Left lobe of liver (tissue), 2 donors: Measurements from ENCODE around the gene SH3PXD2A. TPM values are rescaled to one million over a fixed set of nuclear protein-coding genes. Genes with fewer than 3 reads are reported as not detected.
A peak's percentile ranks its signal among the peaks of the same experiment; 100 is the strongest.
"Not testable (repeated sequence)": the region's sequence is repeated elsewhere in the genome, so short reads cannot be mapped to it uniquely, and the experiment has no call there.

ENCODE experiments used
- ATAC-seq: fragments of 200-7000 bp; cut with Tn5 transposase; one replicate; pipeline ENCODE4 v1.9.1; 2020; ENCODE audit warnings: mild to moderate bottlenecking, moderate library complexity
- DNase-seq: peaks from one replicate; pipeline ENCODE4 v3.0.0-alpha.2; 2020; ENCODE audit warnings: low spot score
- total RNA-seq: library from RNA; stranded (reverse); gene quantifications from one replicate; pipeline ENCODE4 v1.2.1, GENCODE V29; 2021
- donor health status: DM: no; HTN: no; CAD: no; lungs with moderate emphysema.
- donor health status: DM: no; HTN: yes; CAD: no.

Gene SH3PXD2A
- total RNA-seq, 1 donor from 2014 or later: 43.5 TPM

DNA sequence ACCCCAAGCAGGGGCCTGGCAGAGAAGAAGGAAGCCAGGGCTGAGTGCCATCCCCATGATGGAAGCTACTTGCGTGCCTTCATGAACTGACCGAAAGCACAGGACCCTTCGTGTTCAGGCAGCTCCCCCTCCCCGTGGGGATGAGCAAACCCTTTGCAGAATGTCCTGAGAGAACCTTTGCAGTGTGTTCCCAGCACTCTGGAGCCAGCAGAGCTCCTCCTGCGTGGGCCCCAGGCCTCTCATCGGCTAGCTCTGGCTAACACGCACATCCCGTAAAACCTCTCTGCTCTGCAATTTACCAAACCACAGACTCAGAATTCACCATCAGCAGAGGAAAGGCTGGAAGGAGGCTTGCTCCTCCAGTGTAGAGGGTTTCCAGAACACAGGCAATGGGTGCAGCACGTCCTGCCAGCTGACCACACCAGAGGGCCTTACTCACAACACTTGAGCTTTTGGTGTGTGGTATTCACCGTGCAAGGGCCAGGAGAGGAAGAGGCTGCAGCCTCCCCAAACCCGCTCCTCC is 3.1 kb downstream of the SH3PXD2A start:
- DNase-seq (no peak), ATAC-seq (no peak)

DNA sequence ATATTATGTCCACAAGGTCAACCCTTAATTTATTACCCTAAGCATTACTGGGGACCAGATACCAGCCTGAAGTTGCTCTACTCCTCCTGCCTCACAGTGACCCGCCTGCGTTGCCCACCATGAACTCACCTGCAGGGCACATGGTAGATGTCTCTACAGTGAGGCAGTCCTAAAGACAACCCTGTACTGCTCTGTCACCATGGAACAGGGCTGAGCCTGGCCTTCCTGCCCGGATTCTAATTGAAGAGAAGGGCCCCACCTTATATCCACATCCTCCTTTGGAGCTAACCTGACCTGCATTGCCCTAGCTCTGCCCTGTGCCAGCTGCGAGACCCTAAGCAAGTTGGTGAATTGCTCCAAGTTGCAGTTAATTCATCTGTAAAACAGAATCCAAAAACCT is 4.1 kb downstream of the SH3PXD2A start:
- DNase-seq (no peak), ATAC-seq (no peak)

DNA sequence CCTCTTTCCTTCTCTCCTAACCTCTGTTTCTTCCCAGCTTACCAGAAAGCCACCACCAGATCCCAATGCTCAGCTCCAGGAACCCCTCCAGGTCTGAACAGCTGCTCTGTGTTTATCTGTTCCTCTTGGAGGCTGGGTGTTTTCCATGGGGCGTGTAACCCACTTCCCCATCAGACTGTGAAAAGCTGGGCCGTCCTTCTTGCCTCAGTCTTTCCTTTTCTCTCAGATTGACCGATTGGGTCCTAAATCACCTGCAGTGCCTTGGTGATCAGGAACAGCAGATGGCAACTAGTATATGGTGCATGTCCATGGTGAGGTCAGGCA is 4.8 kb downstream of the SH3PXD2A start:
- DNase-seq (no peak), ATAC-seq (no peak)

DNA sequence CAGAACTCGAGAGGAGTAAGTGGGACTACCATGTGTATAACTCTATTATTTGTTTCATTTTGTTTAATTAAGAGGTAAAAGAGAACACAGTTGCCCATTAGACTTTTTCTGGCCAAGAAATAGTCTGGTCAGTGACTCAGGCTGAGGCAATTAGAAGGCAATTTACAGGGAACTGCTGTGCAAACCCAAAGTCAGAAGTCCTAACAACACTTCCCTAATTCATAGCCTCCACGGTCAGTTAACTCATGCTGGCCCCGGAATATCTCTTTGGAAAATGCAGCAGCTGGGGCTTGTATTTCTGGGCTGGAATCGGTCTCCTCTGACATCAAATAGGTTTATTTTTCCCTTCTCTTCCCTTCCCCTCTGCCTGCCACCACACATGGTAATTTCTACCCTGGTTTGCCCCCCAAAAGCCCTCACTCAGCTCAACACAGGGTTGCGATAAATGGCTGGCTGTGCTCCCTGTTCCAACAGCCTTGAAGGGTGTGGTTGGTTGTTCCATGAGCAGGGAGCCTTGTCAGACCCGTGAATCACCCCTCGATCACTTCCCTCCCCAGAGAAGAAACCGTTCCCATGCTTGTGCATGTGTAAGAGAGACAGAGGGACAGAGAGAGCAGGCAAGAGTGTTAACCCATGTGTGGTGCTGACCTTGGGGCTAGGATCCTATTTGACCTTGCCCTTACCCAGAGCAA is 5.3 kb downstream of the SH3PXD2A start:
- peak; percentile 8 for ATAC-seq
- DNase-seq: no peak

DNA sequence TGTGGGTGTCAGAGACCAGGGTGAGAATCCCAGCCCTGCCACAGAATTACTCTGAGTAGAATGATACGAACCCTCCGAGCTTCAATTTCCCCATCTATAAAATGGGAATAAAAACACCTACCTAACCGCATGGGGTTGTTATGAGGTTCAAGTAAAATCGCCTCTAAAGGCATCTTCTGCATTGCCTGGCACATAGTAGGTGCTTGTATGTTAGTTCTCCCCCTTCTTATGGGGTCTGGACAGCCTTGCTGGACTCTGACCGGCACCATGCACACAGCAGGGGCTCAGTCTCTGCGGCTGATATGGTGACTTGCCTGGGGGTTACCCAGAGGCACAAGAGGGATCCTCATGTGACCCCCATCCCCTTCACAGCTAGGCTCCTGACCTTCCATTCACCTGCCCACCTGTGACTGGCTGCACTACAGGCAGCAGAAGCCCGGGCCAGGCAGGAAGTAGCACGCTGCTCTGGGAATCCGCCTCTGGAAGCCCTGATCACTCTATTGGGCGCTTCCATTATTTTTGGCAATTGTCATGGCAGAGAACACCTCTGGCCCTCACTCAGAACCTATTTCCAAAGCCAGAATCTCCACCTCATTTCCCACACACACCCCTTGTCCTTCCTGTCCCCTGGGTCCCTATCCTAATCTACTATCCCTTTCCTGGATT is 6.0 kb downstream of the SH3PXD2A start:
- ATAC-seq: no peak
- no peak for DNase-seq

DNA sequence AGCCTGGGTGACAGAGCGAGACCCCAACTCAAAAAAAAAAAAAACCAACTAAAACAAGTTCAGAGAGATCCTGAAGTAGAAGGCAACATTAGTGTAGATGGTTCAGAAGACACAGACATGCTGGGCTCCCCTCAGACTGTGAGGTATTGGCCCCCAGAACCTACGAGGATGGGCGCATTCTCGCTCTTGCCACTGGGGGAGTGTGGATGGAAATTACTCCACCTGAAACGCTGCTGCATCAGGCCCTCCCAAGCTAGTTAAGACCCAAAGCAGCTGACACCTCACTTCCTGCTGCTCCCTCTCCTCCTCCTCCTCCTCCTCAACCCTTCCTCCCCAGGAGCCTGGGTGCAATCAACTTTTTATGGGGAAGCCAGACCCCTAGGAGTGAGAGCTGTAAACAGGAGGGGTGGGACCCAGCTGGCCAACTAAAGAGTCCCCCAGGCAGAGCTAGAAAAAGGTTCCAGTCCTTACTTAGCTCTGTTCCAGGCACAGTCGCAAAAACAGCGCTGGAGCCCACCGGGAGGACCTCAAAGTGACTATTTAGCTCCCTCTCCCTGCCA is 7.4 kb downstream of the SH3PXD2A start:
- DNase-seq: no peak
- ATAC-seq: no peak

DNA sequence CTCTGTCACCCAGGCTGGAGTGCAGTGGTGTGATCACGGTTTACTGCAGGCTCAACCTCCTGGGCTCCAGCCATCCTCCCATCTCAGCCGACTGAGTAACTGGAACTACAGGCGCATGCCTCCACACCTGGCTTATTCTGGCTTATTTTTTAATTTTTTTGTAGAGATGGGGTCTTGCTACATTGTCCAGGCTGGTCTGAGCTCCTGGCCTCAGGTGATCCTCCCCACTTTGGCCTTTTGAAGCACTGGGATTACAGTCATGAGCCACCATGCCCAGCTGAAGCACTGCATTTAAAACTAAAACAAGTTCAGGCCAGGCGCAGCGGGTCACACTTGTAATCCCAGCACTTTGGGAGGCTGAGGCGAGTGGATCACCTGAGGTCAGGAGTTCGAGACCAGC is 8.0 kb downstream of the SH3PXD2A start:
- DNase-seq (no peak), ATAC-seq (no peak)

DNA sequence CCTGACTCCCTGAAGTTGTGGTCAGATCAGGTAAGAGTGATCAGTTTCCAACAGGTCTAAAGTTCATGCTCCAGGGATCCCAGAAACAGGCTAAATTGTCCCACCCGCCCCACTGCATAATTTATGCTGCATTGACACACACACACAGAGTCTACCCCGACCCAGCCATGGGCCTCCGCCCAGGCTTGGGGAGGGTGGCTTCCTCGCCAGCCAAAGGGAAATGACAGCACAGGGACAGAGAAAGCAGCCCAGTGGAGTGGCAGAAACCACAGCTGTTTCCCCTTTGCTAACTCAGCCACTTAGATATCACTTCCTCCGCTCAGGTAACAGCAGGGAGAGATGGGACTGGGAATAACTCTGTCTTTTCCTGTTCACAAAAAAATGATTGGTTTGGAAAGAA is 9.4 kb downstream of the SH3PXD2A start:
- peak; percentile 66 for ATAC-seq

DNA sequence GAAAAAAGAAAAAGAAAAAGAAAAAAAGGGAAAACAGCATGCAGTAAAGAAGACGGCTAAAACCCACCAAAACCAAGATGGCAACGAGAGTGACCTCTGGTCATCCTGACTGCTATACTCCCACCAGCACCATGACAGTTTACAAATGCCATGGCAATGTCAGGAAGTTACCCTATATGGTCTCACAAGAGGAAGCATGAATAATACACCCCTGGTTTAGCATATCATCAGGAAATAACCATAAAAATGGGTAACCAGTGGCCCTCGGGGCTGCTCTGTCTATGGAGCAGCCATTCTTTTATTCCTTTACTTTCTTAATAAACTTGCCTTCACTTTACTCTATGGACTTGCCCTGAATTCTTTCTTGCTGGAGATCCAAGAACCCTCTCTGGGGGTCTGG is 10.0 kb downstream of the SH3PXD2A start:
- not testable (repeated sequence) for DNase-seq, ATAC-seq

More for the DNA sequence above, 9.4 kb downstream of the SH3PXD2A start:
- DNase-seq: no peak

DNA sequence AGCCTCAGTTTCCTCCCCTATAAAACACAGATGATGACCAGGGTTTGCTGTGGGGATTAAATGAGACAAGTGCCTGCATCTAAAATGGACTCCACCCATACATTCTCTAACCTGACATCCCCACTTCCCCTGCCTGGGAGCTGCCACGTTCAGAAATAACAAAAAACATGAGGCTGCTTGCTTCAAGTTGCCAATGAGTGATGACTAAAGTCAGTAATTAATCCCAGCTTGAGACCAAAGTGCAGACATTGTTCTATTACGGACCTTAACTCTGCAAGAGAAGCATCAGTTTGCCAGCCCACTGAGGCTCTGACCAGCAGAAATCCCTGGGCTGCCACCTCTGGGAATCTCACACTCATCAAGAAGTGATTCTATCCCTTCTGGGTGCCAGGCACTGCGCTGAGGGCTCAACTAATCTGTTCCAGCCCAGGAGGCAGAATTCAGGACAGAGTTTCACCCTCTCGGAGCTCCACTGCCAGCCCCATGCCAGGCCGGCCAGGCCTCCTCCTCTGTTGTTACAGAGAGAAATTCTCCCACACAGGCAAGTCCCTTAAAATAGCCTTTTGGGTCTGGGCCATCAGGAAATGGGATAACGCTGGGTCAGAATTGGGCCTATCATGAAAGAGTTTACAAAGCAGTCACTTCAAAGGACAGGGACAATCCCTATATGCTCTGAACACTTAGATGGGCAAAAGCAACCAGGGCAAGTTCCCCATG is 11.4 kb downstream of the SH3PXD2A start:
- no peak for DNase-seq
- ATAC-seq: peak; percentile 37

DNA sequence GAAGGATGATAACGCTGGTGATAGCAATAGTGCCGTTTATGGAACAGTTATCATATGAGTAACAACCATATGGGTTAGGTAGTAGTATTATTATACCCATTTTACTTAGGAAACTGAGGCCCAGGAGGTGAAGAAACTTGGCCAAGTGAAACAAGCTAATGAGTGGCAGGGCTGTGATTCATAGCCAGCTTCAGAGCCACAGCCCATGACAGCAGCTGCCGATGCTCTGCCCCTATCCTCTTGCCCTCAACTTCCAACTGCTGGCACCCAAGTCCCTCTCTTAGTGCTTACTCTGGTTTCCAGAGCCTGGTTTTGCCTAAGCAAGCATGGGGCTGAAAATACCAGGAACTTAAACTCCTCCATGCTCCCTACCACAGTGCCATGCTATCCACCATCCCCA is 12.3 kb downstream of the SH3PXD2A start:
- ATAC-seq (no peak), DNase-seq (no peak)

DNA sequence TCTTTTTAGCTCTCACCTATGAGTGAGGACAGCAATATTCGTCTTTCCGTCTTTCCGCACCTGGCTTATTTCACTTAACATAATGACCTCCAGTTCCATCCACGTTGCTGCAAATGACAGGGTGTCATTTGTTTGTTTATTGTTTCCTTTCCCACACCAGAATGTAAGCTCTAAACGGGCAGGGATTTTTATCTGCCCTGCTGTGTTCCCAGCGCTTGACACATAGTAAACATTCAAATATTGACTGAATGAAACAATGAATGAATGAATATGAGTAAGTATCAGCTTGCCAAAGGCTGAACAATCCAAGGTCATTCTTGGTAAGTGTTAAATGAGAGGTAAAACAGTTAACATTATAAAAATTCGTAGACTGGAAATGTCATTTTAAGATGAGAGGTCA is 12.8 kb downstream of the SH3PXD2A start:
- no peak for ATAC-seq

DNA sequence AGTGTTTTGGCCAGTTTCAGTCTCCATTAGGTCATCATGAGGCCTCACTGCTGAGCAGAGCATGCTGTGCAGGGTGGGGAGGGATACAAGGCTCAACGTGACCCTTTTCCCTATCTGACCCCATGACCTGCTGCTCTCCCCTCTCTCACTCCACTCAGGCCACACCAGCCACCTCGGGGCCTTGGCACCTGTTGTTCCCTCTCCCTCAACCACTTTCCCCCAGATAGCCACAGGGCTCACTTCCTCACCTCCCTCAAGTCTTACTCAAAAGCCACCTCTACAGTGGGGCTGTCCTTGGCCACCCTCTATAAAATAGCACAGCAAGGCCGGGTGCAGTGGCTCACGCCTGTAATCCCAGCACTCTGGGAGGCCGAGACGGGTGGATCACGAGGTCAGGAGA is 13.9 kb downstream of the SH3PXD2A start:
- DNase-seq: no peak
- ATAC-seq: no peak

More for the DNA sequence above, 12.8 kb downstream of the SH3PXD2A start:
- no peak for DNase-seq

DNA sequence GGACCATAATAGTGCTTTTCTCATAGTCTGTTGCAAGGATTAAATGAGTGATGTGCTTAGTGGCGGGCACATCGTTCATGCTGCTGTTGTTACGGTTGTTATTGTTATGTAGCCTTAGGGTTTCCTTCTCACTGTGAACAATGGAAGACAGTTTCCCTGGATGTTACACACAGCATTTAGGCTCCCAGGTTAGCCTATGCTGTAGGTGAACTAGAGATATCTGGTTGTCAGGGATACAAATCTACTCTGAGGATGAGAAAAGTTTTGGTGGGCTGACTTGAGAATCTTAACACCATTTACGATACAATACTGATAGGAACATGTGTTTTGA is 14.7 kb downstream of the SH3PXD2A start:
- DNase-seq (no peak), ATAC-seq (no peak)

DNA sequence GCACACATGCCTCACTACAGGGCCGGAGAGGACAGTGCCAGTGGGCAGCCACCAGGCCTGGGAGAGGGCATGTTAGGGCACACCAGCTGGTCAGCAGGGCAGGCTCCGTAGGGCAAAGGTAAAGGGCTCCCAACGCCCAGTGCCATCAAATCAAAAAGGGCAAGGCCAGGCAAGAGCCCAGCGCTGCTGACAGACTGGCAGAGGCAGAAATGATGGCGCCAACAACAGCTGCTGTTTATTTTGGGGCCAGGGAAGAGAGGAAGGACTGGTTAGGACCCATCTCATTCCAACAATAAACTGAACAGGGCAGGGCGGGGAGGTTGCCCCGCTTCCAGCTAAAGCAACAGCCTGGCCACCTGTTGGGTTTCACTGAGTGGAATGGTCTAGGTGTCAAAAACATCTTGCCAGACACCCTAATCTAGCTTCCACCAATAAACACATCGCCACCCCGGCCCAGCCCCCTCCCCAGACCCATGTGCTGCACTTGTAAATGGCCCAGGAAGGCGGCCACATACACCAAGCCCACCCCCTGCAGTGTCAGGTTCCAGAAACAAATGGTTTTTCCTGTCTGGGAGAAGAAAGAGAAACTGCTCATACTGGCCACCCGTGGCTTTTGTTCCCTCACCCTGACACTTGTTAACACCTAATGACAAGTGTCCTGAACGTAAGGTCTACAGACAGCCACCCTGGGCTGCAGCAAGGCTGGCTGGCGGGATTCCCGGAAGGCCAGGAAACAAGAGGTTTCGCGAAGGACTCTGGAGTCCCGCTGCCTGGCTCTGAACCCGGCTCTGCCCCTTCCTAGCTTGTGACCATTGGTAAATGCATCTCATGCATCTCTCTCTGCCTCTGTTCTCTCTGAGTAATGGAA is 15.3 kb downstream of the SH3PXD2A start:
- ATAC-seq (no peak), DNase-seq (no peak)

DNA sequence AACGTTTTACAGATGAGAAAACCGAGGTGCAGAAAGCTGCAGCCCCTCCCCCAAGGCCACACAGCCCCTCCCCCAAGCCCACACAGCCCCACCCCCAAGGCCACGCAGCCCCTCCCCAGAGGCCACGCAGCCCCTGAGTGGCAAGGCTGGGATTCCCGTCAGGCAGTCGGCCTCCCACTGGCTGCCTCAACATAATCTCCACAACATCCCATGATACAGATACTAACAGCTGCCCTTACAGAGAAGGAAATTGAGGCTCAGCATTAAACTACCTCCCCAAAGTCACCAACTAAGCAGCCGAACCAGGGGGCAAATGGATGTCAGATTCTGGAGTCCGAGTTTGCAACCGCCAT is 15.9 kb downstream of the SH3PXD2A start:
- ATAC-seq: no peak
- no peak for DNase-seq

DNA sequence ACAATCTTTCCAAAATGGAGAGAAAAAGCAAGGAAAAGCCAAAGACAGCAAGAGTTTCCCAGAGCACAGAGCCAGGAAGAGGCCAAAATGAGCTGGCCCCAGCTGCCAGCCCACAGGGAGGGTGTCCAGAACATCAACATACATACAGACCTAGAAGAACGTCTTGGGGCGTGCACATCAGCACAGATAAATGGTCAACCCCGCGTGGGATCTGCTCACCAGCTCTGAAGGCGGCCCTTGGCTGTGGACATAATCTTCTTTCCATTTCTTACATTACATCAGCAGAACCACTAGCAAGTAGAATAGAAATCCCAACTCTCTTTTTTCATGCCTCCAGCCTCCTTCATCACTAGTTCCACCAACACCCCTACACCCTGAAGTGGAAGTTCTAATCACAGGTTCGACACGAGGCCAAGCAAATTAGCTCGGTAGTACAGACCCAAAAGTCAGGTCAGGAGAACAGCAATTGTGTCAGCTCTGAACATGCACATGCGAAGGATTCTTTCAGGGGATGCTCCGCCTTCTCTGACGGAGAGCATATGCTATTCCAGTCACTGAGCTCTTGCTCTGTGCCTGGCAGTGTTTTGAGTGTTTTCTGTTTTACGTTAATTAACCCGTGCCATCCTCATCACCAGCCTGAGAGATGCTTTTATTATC is 16.4 kb downstream of the SH3PXD2A start:
- ATAC-seq (no peak), DNase-seq (no peak)

DNA sequence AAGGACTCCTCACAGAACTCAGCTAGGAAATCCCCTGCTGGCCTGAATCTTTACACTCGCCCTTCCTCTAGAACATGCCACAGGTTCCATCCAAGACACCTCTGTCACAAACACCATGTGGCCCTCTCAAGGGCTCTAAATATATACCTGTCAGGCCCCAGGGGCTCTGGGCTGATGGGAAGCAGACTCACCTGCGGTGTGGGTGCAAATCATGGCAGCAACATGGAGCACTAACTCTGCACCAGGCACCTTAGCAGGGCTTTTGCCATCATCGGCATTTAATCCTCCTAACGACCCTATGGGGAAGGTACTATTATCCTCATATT is 17.3 kb downstream of the SH3PXD2A start:
- ATAC-seq (no peak), DNase-seq (no peak)

DNA sequence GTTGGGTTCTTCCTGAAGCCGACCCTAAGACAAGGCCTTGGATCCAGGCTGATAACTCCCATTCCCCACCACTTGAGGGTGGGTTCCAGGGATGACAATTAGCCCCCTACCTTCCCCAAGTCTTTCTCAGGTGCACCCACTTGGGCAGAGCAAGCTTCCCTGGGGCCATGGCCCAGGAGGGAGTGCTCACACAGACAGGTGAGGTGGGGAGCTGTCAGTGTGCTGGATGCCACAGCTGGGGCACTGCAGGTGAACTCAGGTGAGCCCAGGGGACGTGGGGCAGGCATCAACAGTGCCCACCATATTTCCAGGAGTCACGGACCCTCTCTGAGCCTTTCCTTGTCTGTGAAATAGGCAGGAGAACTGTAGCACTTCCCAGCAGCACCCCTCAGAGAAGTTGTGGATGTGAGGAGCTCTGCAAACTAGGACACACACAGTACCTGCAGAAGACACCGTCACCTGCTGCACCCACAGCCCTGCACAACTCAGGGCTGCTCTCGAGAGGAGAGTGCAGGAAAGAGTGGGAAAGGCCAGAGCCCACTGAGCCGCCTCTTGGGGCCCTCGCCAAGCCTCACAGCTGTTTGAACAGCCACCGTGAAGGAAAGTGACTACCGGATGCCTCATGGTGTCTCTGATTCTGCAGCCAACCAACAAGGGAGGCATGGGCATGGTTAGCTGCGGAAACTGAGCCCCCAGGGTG is 17.9 kb downstream of the SH3PXD2A start:
- DNase-seq (no peak), ATAC-seq (no peak)

DNA sequence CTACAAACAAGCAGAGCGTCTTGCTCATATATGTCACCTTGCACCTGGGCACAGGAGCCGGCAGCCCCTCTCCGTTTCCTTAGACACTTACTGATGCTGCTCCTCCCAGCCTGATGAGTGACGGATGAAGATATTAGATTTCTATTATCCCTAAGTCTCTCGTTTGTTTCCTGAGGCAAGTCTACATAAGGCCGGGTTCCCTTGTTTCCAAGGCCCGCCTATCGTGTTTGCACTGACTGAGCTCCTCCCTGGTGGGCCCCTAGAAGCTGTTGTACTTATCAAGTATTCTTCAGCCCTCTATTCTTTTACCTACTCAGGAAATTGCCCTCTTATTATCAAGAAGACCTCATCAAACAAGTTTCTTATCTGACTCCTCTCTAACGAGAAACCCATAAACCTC is 18.5 kb downstream of the SH3PXD2A start:
- DNase-seq (no peak), ATAC-seq (no peak)
